Measurements from ENCODE around the gene CREB3L2. TPM values are rescaled to one million over a fixed set of nuclear protein-coding genes. Genes with fewer than 3 reads are reported as not detected.

CREB3L2 gene
- total RNA-seq, 1 experiment from 2014 or later, result 49.8 TPM

GRCh38 chr7:137984181-137985041 lies 17.5 kb downstream of the CREB3L2 start:
- peaks cover 10% of the 10 kb centered on the region for H3K79me2 ChIP-seq (ENCODE audit: insufficient read depth, low read length)

More at GRCh38 chr7:137984181-137985041, 17.5 kb downstream of the CREB3L2 start:
- RAD21 ChIA-PET (ENCODE audit: low non-redundant PET in 1 of 2, low total read pairs in 2 of 2, uncharacterized antibody in 2 of 2, unreplicated experiment in 2 of 2), result no interaction called here
- Histone ChIP-seq H3K27ac (ENCODE audit: low read depth, low read length) (no peak overlapping the region), H3K9me3 (ENCODE audit: control insufficient read depth in 1 of 2, insufficient read depth in 1 of 2, low read depth in 1 of 2, low read length in 2 of 2) (no peaks in the 10 kb centered on the region), H3K9me2 (ENCODE audit: insufficient read depth) (no peaks in the 10 kb centered on the region), H3K4me1 (ENCODE audit: control insufficient read depth in 1 of 2, insufficient read depth in 2 of 2, low read length in 2 of 2) (peaks cover 22 to 27% of the 10 kb centered on the region in 2 experiments), H2AFZ (ENCODE audit: low read depth, low read length, poor library complexity, severe bottlenecking) (no peak overlapping the region), H3K27me3 (ENCODE audit: insufficient read depth, low read length) (no peaks in the 10 kb centered on the region), H4K20me1 (ENCODE audit: insufficient read depth) (no peaks in the 10 kb centered on the region), H3K9ac (ENCODE audit: low read length) (no peak overlapping the region), H3K36me3 (ENCODE audit: control insufficient read depth in 1 of 2, insufficient read depth in 2 of 2, low read length in 2 of 2) (no peaks in the 10 kb centered on the region), H3K4me3 (replicated peaks in 1 of 2; ENCODE audit: low read depth in 1 of 2, low read length in 2 of 2) (no peak overlapping the region), H3K4me2 (ENCODE audit: low read length) (no peak overlapping the region)
- TF ChIP-seq REST (IDR thresholded peaks at IDR 0.05; ENCODE audit: low read depth) (no peak), POLR2A (IDR thresholded peaks at IDR 0.05; ENCODE audit: borderline replicate concordance, extremely low read depth, insufficient read depth, insufficient read length) (no peak), SP1 (IDR thresholded peaks at IDR 0.05; ENCODE audit: low read depth) (no peak), ELF1 (IDR thresholded peaks at IDR 0.05; ENCODE audit: borderline replicate concordance, low read depth) (no peak), EZH2 (IDR thresholded peaks at IDR 0.05) (no peak), TCF7L2 (IDR thresholded peaks at IDR 0.05; ENCODE audit: borderline replicate concordance, extremely low read depth, insufficient read depth, insufficient read length) (no peak), CTCF (IDR thresholded peaks at IDR 0.05 in 2 of 3, conservative IDR thresholded peaks at IDR 0.05 in 1 of 3; ENCODE audit: borderline replicate concordance in 1 of 3, insufficient read depth in 1 of 3, low read depth in 2 of 3, low read length in 2 of 3) (no peak), ZNF274 (IDR thresholded peaks at IDR 0.05; ENCODE audit: low read depth, low read length) (no peak), POLR2AphosphoS5 (IDR thresholded peaks at IDR 0.05; ENCODE audit: low read depth, low read length) (no peak), EZH2phosphoT487 (IDR thresholded peaks at IDR 0.05; ENCODE audit: borderline replicate concordance) (no peak), YY1 (IDR thresholded peaks at IDR 0.05; ENCODE audit: extremely low read depth, insufficient replicate concordance, low read depth, low read length) (no peak), ATF3 (IDR thresholded peaks at IDR 0.05) (no peak), SIN3A (IDR thresholded peaks at IDR 0.05; ENCODE audit: low read depth) (no peak), SRF (IDR thresholded peaks at IDR 0.05; ENCODE audit: low read depth) (no peak), CBX3 (IDR thresholded peaks at IDR 0.05; ENCODE audit: low read depth) (no peak)
- TF ChIP-seq, protein P1, sequence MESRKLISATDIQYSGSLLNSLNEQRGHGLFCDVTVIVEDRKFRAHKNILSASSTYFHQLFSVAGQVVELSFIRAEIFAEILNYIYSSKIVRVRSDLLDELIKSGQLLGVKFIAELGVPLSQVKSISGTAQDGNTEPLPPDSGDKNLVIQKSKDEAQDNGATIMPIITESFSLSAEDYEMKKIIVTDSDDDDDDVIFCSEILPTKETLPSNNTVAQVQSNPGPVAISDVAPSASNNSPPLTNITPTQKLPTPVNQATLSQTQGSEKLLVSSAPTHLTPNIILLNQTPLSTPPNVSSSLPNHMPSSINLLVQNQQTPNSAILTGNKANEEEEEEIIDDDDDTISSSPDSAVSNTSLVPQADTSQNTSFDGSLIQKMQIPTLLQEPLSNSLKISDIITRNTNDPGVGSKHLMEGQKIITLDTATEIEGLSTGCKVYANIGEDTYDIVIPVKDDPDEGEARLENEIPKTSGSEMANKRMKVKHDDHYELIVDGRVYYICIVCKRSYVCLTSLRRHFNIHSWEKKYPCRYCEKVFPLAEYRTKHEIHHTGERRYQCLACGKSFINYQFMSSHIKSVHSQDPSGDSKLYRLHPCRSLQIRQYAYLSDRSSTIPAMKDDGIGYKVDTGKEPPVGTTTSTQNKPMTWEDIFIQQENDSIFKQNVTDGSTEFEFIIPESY (IDR thresholded peaks at IDR 0.05; ENCODE audit: extremely low read depth, insufficient replicate concordance, low read length), result no peak
- POLR2A ChIA-PET, result no interaction called here
- no TSS peak for BruUV-seq (replicated peaks)
- ATAC-seq (no peak), DNase-seq (ENCODE audit: low read depth, low spot score) (no peak)
- intact Hi-C loops (cut with micrococcal nuclease), result no loop called here
- CTCF ChIA-PET, result interaction anchor here (1.9 kb wide), 1 partner anchor 18 kb away, joined by 5 read pairs; the partner anchor contains the start of gene CREB3L2

Data from HCT116 (cell line).